OCI-LY3 (cell line): ENCODE measurements around the gene MTMR4.

Experiments
- H2AFZ ChIP-seq: fragments of 200-600, 300-600 bp; shearing (Covaris generic); 2 replicates; pipeline ENCODE4 v1.6.0; 2014; ENCODE audit warnings: antibody characterized with exemption, low read depth, low read length
- H3K27ac ChIP-seq: fragments of 200-600, 300-600 bp; sonication (generic); 2 replicates; pipeline ENCODE4 v1.5.1; 2014; ENCODE audit warnings: mild to moderate bottlenecking, low read length, moderate library complexity, mixed read lengths
- H3K27me3 ChIP-seq: fragments of 200-600, 300-600 bp; sonication (generic); 2 replicates; pipeline ENCODE4 v1.6.1; 2014; ENCODE audit warnings: low read depth, low read length, mixed read lengths
- H3K36me3 ChIP-seq: fragments of 200-600, 300-600 bp; sonication (generic); replicated peaks from 2 replicates; pipeline ENCODE3; 2014; ENCODE audit warnings: low read depth, low read length, mixed read lengths
- H3K4me1 ChIP-seq: fragments of 300-600, 200-600 bp; sonication (generic); 2 replicates; pipeline ENCODE4 v1.6.1; 2014; ENCODE audit warnings: low read length, mixed read lengths
- H3K4me2 ChIP-seq: fragments of 200-600, 300-600 bp; sonication (generic); 2 replicates; pipeline ENCODE4 v1.6.1; 2014; ENCODE audit warnings: low read length, mixed read lengths
- H3K4me3 ChIP-seq: fragments of 300-600, 200-600 bp; sonication (generic); 2 replicates; pipeline ENCODE4 v1.5.1; 2014; ENCODE audit warnings: antibody characterized with exemption, mild to moderate bottlenecking, low read length, moderate library complexity
- H3K79me2 ChIP-seq: fragments of 300-600, 200-600 bp; shearing (Covaris generic); 2 replicates; pipeline ENCODE4 v1.6.1; 2014; ENCODE audit warnings: mild to moderate bottlenecking, low read length, mixed read lengths
- H3K9ac ChIP-seq: fragments of 300-600, 200-600 bp; shearing (Covaris generic); 2 replicates; pipeline ENCODE4 v1.6.0; 2014; ENCODE audit warnings: mild to moderate bottlenecking, low read length, moderate library complexity
- H3K9me3 ChIP-seq: fragments of 200-600, 300-600 bp; shearing (Covaris generic); 2 replicates; pipeline ENCODE4 v1.6.1; 2014; ENCODE audit warnings: low read length, mixed read lengths; ENCODE audit not compliant: insufficient read depth
- H4K20me1 ChIP-seq: fragments of 200-600, 300-600 bp; sonication (generic); 2 replicates; pipeline ENCODE4 v1.6.1; 2016; ENCODE audit warnings: low read length, mixed read lengths; ENCODE audit not compliant: insufficient read depth
- CTCF ChIP-seq: fragments of 200-600, 300-600 bp; sonication (generic); IDR thresholded peaks from 2 replicates; pipeline ENCODE4 v1.5.1; 2014; ENCODE audit warnings: antibody characterized with exemption, low read length, low read depth
- EZH2phosphoT487 ChIP-seq: fragments of 200-600 bp; shearing (Covaris generic); IDR thresholded peaks from 2 replicates; pipeline ENCODE4 v1.6.1; 2018; ENCODE audit warnings: antibody characterized with exemption, mixed run types, low read depth

Gene MTMR4

GRCh38 chr17:58446086-58446485 is 68.4 kb downstream of the MTMR4 start:
- no peak overlapping the region for H3K9ac ChIP-seq
- no peaks in the 10 kb centered on the region for H3K36me3 ChIP-seq
- H3K27ac ChIP-seq, result no peak overlapping the region
- no peaks in the 10 kb centered on the region for H4K20me1 ChIP-seq
- H3K4me1 ChIP-seq, result no peaks in the 10 kb centered on the region
- no peak overlapping the region for H3K4me3 ChIP-seq
- no peak for TF ChIP-seq CTCF
- TF ChIP-seq EZH2phosphoT487, result no peak
- H3K9me3 ChIP-seq, result no peaks in the 10 kb centered on the region
- H3K4me2 ChIP-seq, result no peak overlapping the region
- no peak overlapping the region for H2AFZ ChIP-seq
- peaks cover 10% of the 10 kb centered on the region; the same call in 1 of the 2 replicates for H3K27me3 ChIP-seq
- no peaks in the 10 kb centered on the region for H3K79me2 ChIP-seq
